ENCODE results near the gene TIMM21. TPM values are rescaled to one million over a fixed set of nuclear protein-coding genes. Genes with fewer than 3 reads are reported as not detected.
A peak's percentile ranks its signal among the peaks of the same experiment; 100 is the strongest.

Gene TIMM21
- total and polyA plus RNA-seq, 9 of the 15 experiments (the other 6 are each of a cell fraction or from before 2014, with no cell fraction given): 54.7 to 229 (median 83.3) TPM

DNA sequence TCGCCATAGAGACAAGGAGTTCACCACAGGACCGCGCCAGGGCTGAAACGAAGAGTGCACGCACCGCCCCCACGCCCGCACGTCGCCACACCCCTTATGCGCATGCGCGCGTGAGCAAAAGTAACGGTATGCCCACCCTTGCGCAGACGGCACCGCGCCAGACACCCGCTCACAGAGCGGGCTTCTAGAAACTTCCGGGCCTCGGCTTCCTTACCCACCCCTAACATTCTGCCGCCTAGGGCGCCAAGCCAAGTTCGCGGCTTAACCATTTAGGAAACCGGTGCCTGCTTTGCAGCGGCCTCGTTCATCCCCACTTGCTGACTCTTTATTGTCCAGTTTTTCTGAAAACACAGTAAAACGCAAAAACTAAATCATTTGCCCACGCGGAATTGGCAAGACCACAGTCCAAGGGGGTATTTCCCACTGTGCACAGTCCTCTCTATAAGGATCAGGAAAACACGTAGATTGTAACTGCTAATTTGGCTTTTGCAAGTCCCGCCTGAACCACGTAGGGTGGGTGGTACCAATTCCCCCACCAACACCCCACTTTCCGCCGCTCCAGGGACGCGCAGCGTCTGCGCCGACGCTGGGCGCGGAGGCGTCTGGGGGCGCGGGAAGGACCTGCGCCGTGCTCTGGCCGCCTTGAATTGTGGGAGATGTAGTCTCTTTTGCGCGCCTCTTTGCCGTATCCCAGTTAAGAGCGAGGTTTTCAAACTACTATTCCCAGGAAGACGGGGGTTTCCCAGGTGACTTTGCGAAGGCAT is at the start of gene TIMM21, which contains the start of gene FBXO15 (continued):
- TF ChIP-seq, protein P1, sequence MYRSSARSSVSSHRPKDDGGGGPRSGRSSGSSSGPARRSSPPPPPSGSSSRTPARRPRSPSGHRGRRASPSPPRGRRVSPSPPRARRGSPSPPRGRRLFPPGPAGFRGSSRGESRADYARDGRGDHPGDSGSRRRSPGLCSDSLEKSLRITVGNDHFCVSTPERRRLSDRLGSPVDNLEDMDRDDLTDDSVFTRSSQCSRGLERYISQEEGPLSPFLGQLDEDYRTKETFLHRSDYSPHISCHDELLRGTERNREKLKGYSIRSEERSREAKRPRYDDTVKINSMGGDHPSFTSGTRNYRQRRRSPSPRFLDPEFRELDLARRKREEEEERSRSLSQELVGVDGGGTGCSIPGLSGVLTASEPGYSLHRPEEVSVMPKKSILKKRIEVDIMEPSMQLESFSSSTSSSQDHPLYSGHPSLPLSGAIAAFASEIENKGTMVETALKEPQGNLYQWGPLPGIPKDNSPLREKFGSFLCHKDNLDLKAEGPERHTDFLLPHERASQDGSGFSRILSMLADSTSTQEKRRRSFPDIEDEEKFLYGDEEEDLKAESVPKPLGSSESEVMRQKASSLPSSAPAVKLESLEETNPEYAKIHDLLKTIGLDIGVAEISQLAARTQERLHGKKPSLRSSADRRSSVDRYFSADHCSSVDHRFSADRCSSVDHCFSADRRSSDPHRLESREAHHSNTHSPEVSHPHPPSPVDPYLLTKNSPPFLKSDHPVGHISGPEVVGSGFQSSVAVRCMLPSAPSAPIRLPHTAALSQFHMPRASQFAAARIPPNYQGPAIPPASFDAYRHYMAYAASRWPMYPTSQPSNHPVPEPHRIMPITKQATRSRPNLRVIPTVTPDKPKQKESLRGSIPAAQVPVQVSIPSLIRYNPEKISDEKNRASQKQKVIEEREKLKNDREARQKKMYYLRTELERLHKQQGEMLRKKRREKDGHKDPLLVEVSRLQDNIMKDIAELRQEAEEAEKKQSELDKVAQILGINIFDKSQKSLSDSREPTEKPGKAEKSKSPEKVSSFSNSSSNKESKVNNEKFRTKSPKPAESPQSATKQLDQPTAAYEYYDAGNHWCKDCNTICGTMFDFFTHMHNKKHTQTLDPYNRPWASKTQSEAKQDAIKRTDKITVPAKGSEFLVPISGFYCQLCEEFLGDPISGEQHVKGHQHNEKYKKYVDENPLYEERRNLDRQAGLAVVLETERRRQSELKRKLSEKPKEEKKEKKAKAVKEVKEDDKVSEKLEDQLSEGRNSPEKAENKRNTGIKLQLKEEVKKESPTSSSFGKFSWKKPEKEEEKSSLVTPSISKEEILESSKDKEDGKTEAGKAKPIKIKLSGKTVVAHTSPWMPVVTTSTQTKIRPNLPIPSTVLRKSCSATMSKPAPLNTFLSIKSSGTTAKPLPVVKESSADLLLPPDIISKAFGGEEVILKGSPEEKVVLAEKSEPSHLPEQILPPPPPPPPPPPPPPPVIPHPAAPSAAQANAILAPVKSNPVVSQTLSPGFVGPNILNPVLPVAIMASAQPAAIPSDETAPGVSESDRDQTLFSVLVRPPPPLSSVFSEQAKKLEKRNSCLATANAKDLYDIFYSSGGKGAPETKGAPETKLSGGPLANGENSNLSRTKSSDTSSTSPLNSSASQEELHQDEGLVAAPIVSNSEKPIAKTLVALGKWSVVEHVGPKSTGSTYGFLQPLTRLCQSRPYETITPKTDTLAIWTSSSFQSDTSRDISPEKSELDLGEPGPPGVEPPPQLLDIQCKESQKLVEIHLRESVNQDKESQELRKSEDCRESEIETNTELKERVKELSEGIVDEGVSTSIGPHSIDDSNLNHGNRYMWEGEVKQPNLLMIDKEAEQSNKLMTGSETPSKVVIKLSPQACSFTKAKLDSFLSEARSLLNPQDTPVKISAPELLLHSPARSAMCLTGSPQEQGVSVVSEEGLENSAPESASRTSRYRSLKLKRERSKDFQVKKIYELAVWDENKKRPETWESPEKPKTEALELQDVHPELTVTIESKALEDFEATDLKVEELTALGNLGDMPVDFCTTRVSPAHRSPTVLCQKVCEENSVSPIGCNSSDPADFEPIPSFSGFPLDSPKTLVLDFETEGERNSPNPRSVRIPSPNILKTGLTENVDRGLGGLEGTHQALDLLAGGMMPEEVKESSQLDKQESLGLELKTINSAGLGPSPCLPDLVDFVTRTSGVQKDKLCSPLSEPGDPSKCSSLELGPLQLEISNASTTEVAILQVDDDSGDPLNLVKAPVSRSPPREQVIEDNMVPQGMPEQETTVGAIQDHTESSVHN (IDR thresholded peaks at IDR 0.05; ENCODE audit: borderline replicate concordance in 1 of 2, low read depth in 1 of 2): no peak
- TF ChIP-seq POLR2H (tag; IDR thresholded peaks at IDR 0.05; ENCODE audit: low read depth) (peak; percentile 72), BHLHE40 (IDR thresholded peaks at IDR 0.05; ENCODE audit: low read length) (peak; percentile 67), TRIM24 (IDR thresholded peaks at IDR 0.05) (no peak), MYC (IDR thresholded peaks at IDR 0.05; ENCODE audit: low read depth, low read length) (peak; percentile 51), MYC (CRISPR knock-in tag; IDR thresholded peaks at IDR 0.05; ENCODE audit: borderline replicate concordance, low read depth) (0 out of 2 replicates have a peak, but pooled peaks have one; percentile 13), ZNF143 (CRISPR knock-in tag; IDR thresholded peaks at IDR 0.05) (peak; percentile 95), NR3C1 (CRISPR knock-in tag; IDR thresholded peaks at IDR 0.05) (no peak), RBM25 (IDR thresholded peaks at IDR 0.05; ENCODE audit: low read depth, low read length, severe bottlenecking) (no peak), CBX8 (IDR thresholded peaks at IDR 0.05; ENCODE audit: borderline replicate concordance, extremely low read depth, low read depth, low read length, poor library complexity, severe bottlenecking) (no peak), GATAD2A (IDR thresholded peaks at IDR 0.05) (no peak)
- TF ChIP-seq, protein P2, sequence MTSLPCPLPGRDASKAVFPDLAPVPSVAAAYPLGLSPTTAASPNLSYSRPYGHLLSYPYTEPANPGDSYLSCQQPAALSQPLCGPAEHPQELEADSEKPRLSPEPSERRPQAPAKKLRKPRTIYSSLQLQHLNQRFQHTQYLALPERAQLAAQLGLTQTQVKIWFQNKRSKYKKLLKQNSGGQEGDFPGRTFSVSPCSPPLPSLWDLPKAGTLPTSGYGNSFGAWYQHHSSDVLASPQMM (CRISPR knock-in tag; IDR thresholded peaks at IDR 0.05): no peak
- TF ChIP-seq, protein P3, sequence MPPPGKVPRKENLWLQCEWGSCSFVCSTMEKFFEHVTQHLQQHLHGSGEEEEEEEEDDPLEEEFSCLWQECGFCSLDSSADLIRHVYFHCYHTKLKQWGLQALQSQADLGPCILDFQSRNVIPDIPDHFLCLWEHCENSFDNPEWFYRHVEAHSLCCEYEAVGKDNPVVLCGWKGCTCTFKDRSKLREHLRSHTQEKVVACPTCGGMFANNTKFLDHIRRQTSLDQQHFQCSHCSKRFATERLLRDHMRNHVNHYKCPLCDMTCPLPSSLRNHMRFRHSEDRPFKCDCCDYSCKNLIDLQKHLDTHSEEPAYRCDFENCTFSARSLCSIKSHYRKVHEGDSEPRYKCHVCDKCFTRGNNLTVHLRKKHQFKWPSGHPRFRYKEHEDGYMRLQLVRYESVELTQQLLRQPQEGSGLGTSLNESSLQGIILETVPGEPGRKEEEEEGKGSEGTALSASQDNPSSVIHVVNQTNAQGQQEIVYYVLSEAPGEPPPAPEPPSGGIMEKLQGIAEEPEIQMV (tag; conservative IDR thresholded peaks at IDR 0.05; ENCODE audit: low read depth): no peak
- TF ChIP-seq, protein P4, sequence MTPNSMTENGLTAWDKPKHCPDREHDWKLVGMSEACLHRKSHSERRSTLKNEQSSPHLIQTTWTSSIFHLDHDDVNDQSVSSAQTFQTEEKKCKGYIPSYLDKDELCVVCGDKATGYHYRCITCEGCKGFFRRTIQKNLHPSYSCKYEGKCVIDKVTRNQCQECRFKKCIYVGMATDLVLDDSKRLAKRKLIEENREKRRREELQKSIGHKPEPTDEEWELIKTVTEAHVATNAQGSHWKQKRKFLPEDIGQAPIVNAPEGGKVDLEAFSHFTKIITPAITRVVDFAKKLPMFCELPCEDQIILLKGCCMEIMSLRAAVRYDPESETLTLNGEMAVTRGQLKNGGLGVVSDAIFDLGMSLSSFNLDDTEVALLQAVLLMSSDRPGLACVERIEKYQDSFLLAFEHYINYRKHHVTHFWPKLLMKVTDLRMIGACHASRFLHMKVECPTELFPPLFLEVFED (CRISPR knock-in tag; conservative IDR thresholded peaks at IDR 0.05): no peak

Data from K562 (cell line).